Measurements from ENCODE around the gene TRIM3. TPM values are rescaled to one million over a fixed set of nuclear protein-coding genes. Genes with fewer than 3 reads are reported as not detected.

TRIM3 gene
- total and polyA plus RNA-seq, 2 of the 8 experiments (the other 6 are each of a cell fraction or from before 2014, with no cell fraction given), result 10.7 to 14.3 TPM

- no peaks in the 10 kb centered on the region for H3K36me3 ChIP-seq (ENCODE audit: control insufficient read depth in 2 of 4, insufficient read depth in 4 of 4, low read length in 3 of 4)
- ChIA-PET POLR2A (ENCODE audit: partially characterized antibody) (interaction anchor here (1.2 kb wide), 1 partner anchor 21 kb away, joined by 3 read pairs; the partner anchor contains the start of gene SMPD1), CTCF (ENCODE audit: partially characterized antibody) (interaction anchor here (1.0 to 3.2 kb wide), 14 partner anchors 8 to 209 kb away, joined by 3 to 14 read pairs (median 6); partner anchors contain the start of genes APBB1 and HPX)
- no peak overlapping the region for H2AFZ ChIP-seq (ENCODE audit: low read length)
- H4K91ac ChIP-seq (replicated peaks; ENCODE audit: insufficient read length, low read length), result no peak overlapping the region
- FAIRE-seq (no peak), DNase-seq (ENCODE audit: low read depth in 1 of 2, low spot score in 2 of 2) (no peak)
- H4K5ac ChIP-seq (ENCODE audit: insufficient read length, low read depth, low read length), result no peak overlapping the region
- H3K18ac ChIP-seq (ENCODE audit: extremely low read depth, low read length), result no peak overlapping the region
- no peak overlapping the region for H4K8ac ChIP-seq (ENCODE audit: extremely low read depth, insufficient read depth, low read length)
- H4K20me1 ChIP-seq (replicated peaks in 1 of 2; ENCODE audit: control insufficient read depth in 1 of 2, insufficient read depth in 2 of 2, low read length in 2 of 2), result peaks cover 0 to 1% of the 10 kb centered on the region in 2 experiments
- H3K4me3 ChIP-seq (ENCODE audit: extremely low read depth in 1 of 4, insufficient read depth in 2 of 4, low read depth in 3 of 4, low read length in 4 of 4), result no peak overlapping the region
- no peak overlapping the region for H3K27ac ChIP-seq (ENCODE audit: low read depth, low read length)
- no peak overlapping the region for H3K9ac ChIP-seq (replicated peaks in 1 of 4; ENCODE audit: extremely low read depth in 1 of 4, low read depth in 3 of 4, low read length in 3 of 4)
- no peak overlapping the region for H3K4ac ChIP-seq (replicated peaks; ENCODE audit: insufficient read length, low read depth, low read length)
- H3K9me3 ChIP-seq (ENCODE audit: insufficient read depth in 2 of 2, low read depth in 1 of 2, low read length in 1 of 2), result no peaks in the 10 kb centered on the region
- 91% methylated on average over 10 of the region's 10 CpGs; no CpG with 5 or more reads in 1 of the 2 experiments for WGBS, 2 experiments (ENCODE audit: extremely low coverage in 1 of 2, insufficient coverage in 1 of 2, insufficient read length in 1 of 2, insufficient replicate concordance in 2 of 2, low coverage in 1 of 2, low lambda C conversion rate in 2 of 2, missing lambda C conversion rate in 1 of 2)
- H3K4me2 ChIP-seq (ENCODE audit: insufficient read depth in 1 of 2, low read depth in 2 of 2, low read length in 2 of 2), result no peak overlapping the region
- H3K79me1 ChIP-seq (ENCODE audit: low read depth, low read length), result no peaks in the 10 kb centered on the region
- H2BK12ac ChIP-seq (ENCODE audit: low read depth, low read length), result 0 out of 2 replicates have a peak overlapping the region, but pooled peaks have one; percentile 9
- no peak overlapping the region for H2BK5ac ChIP-seq (ENCODE audit: low read depth, low read length)
- no peak overlapping the region for H3K56ac ChIP-seq (replicated peaks; ENCODE audit: insufficient read length, low read depth, low read length)
- no peaks in the 10 kb centered on the region for H3K27me3 ChIP-seq (replicated peaks in 1 of 4; ENCODE audit: control insufficient read depth in 3 of 4, extremely low read depth in 1 of 4, insufficient read depth in 3 of 4, low read length in 3 of 4)
- no peak overlapping the region for H2AK5ac ChIP-seq (ENCODE audit: low read depth, low read length)
- no peak overlapping the region for H2BK20ac ChIP-seq (ENCODE audit: low read length)
- H3K23me2 ChIP-seq (ENCODE audit: low read depth, low read length), result peaks cover 2% of the 10 kb centered on the region; the same call in 1 of the 2 replicates
- H3K23ac ChIP-seq (ENCODE audit: insufficient read length), result no peak overlapping the region
- H3K4me1 ChIP-seq (replicated peaks in 1 of 4; ENCODE audit: control insufficient read depth in 3 of 4, insufficient read depth in 4 of 4, low read length in 3 of 4), result no peaks in the 10 kb centered on the region
- no peak overlapping the region for H3K14ac ChIP-seq (ENCODE audit: insufficient read length)
- H3K79me2 ChIP-seq (ENCODE audit: control insufficient read depth in 1 of 2, insufficient read depth in 2 of 2, low read length in 2 of 2), result no peaks in the 10 kb centered on the region
- H2BK120ac ChIP-seq (replicated peaks; ENCODE audit: low read depth, low read length), result no peak overlapping the region
- no peak overlapping the region for H2BK15ac ChIP-seq (ENCODE audit: low read length)
- TF ChIP-seq ATF2 (IDR thresholded peaks at IDR 0.05; ENCODE audit: low read length) (no peak), CBX5 (IDR thresholded peaks at IDR 0.05; ENCODE audit: low read depth, low read length) (no peak), BACH1 (IDR thresholded peaks at IDR 0.05; ENCODE audit: low read length) (no peak), E2F6 (IDR thresholded peaks at IDR 0.05) (no peak), POLR2AphosphoS5 (IDR thresholded peaks at IDR 0.05; ENCODE audit: low read depth, low read length) (no peak), SRF (IDR thresholded peaks at IDR 0.05; ENCODE audit: low read depth, low read length) (no peak), SAP30 (IDR thresholded peaks at IDR 0.05; ENCODE audit: insufficient read depth, insufficient replicate concordance, low read length) (no peak), KDM1A (IDR thresholded peaks at IDR 0.05; ENCODE audit: borderline replicate concordance, low read length) (no peak), BCL11A (IDR thresholded peaks at IDR 0.05; ENCODE audit: low read depth in 2 of 2, low read length in 2 of 2) (no peak), GTF2F1 (IDR thresholded peaks at IDR 0.05; ENCODE audit: borderline replicate concordance, low read depth, low read length) (no peak), SP4 (IDR thresholded peaks at IDR 0.05; ENCODE audit: low read length) (no peak), FOSL1 (IDR thresholded peaks at IDR 0.05; ENCODE audit: insufficient read depth, low read depth, low read length) (no peak)
These were observed 62.1 kb downstream of the TRIM3 start for GRCh38 chr11:6411594-6412031.

Data from H1 (cell line).